Measurements from ENCODE around the gene LRBA.
"Not testable (repeated sequence)": the region's sequence is repeated elsewhere in the genome, so short reads cannot be mapped to it uniquely, and the experiment has no call there.

Gene LRBA

GRCh38 chr4:151000747-151001429, 14.2 kb downstream of the LRBA start:
- no peak overlapping the region for H3K4me3 ChIP-seq (ENCODE audit: low read length)
- no peak for DNase-seq (ENCODE audit: low read depth)
- TF ChIP-seq CTCF (IDR thresholded peaks at IDR 0.05; ENCODE audit: insufficient read depth, low read depth, low read length, missing control alignments) = no peak

- TF ChIP-seq CTCF (IDR thresholded peaks at IDR 0.05; ENCODE audit: insufficient read depth, low read depth, low read length, missing control alignments) = no peak
- H3K4me3 ChIP-seq (ENCODE audit: low read length) = no peak overlapping the region
- DNase-seq (ENCODE audit: low read depth) = no peak
Measured at GRCh38 chr4:150999086-150999485, 16.0 kb downstream of the LRBA start.

- H3K4me3 ChIP-seq (ENCODE audit: low read length) = no peak overlapping the region
- peak; percentile 34 for DNase-seq (ENCODE audit: low read depth)
- no peak for TF ChIP-seq CTCF (IDR thresholded peaks at IDR 0.05; ENCODE audit: insufficient read depth, low read depth, low read length, missing control alignments)
Measured at GRCh38 chr4:150997141-150997540, 17.9 kb downstream of the LRBA start.

GRCh38 chr4:150994721-150995120, 20.4 kb downstream of the LRBA start:
- H3K4me3 ChIP-seq (ENCODE audit: low read length) = no peak overlapping the region
- no peak for TF ChIP-seq CTCF (IDR thresholded peaks at IDR 0.05; ENCODE audit: insufficient read depth, low read depth, low read length, missing control alignments)
- no peak for DNase-seq (ENCODE audit: low read depth)

GRCh38 chr4:150993577-150993976, 21.5 kb downstream of the LRBA start:
- not testable (repeated sequence) for DNase-seq (ENCODE audit: low read depth); H3K4me3 ChIP-seq (ENCODE audit: low read length)

GRCh38 chr4:150990993-150991392, 24.1 kb downstream of the LRBA start:
- DNase-seq (ENCODE audit: low read depth) = no peak
- TF ChIP-seq CTCF (IDR thresholded peaks at IDR 0.05; ENCODE audit: insufficient read depth, low read depth, low read length, missing control alignments) = no peak
- H3K4me3 ChIP-seq (ENCODE audit: low read length) = no peak overlapping the region

- DNase-seq (ENCODE audit: low read depth) = peak; percentile 23
- TF ChIP-seq CTCF (IDR thresholded peaks at IDR 0.05; ENCODE audit: insufficient read depth, low read depth, low read length, missing control alignments) = no peak
- H3K4me3 ChIP-seq (ENCODE audit: low read length) = no peak overlapping the region
Measured at GRCh38 chr4:150990250-150990649, 24.8 kb downstream of the LRBA start.
